NCI-H526 (cell line): Measurements from ENCODE around the gene PRR36.

Experiments used
- DNase-seq, 2 experiments: peaks; one replicate each; lab custom pipeline; 2025; lab: John Stamatoyannopoulos, UW

PRR36 gene

DNA sequence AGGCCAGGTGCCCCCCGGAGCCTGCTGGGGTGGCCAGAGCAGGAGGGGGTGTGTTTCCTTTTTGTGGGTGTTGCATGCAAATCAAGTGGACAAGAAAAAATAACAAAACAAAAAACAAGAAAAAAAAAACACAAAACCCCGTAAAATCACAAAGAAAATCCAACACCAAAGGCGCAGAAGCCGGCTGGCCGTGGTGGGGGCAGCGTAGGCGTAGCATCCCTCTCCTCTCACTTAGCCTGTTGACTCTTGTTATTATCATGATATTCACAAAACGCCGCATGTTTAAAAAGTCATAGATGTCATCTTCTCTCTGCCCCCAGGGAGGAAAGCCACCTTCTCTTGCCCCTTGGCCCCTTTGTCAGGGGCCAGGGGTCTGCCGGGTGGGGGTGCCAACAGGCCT is 39.5 kb upstream of the PRR36 start:
- DNase-seq: no peak

DNA sequence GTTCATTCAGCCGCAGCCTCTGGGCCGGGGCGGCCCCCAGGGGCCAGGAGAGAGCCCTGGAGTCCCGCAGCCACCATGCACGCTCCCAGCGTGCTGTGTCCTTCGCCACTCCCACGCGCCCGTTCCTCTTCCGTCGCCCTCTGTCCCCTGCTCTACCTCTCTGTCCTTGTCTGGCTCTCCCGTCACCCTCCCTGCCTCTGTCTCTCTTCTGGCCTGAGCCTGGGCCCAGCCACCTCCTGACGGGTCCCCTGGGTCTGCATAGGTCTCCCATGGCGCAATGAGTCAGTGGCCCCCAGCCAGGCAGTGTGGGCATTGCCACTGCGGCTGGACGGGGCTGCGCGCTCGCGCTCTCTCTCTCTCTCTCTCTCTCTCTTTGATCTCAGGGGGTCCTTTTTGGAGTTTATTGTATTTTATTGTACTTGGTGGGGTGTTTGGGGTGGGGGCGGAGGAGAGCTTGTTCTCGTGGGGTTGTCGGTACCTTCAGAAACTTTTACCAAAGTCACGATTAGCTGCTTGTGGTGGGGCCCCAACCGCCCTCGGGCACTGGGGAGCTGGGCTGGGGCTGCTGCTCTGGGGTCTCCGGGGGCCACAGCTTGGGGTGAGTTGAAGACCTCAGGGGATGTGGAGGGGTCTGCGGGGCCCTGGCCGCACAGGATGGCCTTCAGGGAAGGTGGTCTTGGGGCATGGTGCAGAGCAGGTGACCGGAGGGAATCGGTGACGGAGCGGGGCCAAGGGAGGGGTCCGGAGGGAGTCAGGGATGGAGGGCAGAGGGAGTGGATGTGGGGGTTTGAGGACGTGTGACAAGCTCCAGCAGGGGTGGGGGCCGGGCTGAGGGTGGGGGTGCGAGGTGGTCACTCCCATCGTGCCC is 38.7 kb upstream of the PRR36 start:
- DNase-seq: no peak

DNA sequence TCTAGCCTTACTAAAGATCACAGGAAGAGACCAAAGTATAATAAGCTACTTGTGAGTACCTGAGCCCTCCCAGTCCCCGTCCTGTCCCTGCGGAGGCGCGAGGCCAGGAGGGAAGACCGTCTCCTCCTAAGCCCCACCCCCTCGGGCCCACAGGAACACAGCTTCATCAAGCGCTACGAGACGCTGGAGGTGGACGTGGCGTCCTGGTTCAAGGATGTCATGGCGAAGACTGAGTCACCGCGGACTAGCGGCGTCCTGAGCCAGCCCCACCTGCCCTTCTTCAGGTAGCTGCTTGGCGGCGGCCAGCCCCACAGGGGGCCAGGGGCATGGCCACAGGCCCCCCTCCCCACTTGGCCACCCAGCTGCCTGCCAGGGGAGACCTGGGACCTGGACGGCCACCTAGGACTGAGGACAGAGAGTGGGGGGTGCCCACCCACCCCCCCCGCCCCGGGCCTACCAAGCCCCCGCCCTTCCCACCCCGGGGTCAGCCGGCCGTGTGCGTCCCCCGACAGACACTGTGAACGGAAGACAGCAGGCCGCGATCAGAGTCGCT is 38.0 kb upstream of the PRR36 start:
- DNase-seq: no peak

DNA sequence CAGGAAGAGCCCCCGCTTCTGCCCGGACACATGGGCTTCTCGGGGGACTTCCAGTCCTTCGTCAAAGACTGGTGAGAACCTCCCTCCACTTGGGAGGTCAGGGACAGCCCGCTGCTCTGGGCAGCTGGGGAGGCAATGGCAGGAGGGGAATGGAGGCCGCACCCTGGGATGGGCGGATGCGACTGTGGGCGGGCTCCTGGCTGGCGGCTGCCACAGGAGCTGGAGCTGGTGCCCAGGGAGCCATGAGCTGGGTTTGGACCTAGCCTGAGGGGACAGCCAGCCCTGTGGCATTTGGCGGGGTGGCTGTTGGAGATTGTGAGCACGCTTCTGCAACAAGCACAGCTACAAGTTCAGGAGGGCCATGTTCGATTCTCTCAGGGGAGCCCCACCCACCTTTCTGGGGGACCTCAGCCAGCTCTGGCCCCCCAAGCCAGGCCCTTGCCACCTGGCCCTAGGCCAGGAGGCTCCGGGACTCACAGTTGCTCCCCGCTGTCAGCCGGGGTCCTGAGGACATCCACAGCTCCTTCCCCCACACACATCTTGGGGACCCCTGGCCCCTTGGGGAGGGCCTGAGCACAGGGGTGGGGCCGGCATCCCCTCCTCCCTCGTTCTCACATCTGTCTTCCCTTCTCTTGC is 37.4 kb upstream of the PRR36 start:
- no peak for DNase-seq

DNA sequence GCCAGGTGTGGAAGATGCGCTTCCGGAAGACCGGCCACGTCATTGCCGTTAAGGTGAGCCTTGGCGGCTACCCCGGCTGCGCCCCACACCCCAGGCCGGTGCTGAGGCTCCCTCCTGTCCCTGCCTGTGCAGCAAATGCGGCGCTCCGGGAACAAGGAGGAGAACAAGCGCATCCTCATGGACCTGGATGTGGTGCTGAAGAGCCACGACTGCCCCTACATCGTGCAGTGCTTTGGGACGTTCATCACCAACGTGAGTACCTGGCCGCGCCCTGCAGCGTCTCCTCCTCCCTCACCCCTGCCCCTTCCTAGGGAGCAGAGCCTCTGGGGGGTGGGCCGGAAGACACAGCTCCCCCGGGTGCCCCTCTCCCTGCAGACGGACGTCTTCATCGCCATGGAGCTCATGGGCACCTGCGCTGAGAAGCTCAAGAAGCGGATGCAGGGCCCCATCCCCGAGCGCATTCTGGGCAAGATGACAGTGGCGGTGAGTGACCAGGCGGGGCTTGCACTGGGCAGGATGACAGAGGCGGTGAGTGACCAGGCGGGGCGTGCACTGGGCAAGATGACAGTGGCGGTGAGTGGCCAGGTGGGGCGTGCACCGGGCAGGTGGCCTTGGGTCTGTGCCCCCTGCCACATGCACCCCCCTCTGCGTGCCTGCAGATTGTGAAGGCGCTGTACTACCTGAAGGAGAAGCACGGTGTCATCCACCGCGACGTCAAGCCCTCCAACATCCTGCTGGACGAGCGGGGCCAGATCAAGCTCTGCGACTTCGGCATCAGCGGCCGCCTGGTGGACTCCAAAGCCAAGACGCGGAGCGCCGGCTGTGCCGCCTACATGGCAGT is 36.4 kb upstream of the PRR36 start:
- DNase-seq: no peak

DNA sequence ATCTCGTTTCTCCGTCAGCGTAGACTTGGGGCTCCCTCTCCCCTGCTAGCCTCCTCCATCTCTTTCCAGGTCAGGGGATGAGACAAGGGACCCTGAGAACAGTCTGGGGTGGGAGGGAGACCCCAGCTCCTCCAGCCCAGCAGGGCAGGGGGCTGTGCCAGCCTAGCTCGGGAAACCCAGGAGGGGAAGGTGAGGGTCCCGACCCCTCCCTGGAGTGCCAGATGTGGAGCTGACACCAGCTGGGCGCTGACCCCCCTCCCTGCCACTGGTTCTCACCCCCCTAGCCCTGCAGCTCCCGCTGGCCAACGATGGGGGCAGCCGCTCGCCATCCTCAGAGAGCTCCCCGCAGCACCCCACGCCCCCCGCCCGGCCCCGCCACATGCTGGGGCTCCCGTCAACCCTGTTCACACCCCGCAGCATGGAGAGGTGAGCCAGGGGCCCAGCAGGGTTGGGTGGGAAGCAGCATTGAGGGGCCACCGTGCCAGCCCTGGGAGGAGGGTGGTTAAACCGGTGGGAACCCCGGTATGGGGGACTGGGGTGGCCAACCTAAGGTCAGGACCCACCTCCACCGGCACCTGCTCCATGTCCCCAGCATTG is 35.4 kb upstream of the PRR36 start:
- no peak for DNase-seq

DNA sequence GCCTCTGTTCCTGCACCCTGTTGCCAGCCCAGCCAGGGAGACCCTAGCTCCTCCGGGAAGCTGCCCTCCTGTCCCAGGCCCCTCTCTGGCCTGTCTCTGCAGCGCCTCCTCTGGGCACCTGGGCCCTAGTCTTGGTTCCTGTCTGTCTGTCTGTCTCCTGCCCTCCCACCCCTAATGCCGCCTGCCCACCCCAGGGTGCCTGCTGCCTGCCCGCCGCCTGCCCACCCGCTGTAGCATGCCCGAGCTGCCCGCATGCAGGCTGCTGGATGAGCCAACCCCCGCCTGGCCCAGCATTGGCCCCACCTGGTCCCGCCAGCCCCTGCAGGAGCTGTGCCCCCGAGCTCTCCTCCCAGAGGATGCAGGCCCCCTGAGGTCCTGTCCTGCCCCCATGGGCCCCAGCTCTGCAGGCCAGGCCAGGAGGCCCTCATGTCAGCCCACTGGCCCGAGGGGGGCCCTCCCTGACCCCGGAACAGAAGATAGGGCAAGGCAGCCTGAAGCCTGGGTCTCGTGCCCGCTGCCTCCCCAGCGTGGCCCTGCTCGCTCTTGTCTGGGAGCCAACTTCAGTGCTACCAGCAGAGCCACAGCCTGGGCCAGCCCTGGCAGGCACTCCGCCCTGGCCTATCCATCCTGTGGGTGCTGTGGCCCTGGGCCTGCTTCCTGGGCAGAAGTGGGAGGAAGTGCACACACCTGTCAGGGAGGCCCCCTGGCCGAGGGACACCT is 34.7 kb upstream of the PRR36 start:
- DNase-seq: no peak

DNA sequence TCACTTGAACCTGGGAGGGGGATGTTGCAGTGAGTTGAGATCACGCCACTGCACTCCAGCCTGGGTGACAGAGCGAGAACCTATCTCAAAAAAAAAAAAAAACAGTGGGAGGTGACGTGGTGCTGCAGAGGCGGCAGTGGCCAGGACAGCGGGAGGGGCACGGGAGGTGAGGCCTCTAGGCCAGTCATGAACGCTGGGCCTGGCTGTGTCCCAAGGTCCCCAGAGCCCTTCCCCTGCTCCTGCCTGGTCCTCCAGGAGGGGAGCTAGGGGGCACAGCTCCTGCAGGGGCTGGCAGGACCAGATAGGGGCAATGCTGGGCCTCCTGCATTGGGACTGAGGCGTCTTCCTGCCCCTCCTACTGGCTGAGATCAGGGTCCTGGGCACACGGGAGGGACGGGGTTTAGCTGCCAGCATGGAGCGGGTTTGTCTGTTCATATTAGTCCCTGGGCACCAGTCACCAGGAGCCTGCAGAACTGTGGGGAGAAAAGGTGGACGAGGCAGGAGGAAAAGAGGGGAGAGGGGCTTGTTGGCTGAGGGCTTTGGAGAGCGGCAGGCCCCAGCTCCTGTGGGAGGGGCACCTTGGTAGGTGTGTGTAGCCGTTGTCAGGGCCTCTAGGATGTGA is 34.0 kb upstream of the PRR36 start:
- DNase-seq: no peak

DNA sequence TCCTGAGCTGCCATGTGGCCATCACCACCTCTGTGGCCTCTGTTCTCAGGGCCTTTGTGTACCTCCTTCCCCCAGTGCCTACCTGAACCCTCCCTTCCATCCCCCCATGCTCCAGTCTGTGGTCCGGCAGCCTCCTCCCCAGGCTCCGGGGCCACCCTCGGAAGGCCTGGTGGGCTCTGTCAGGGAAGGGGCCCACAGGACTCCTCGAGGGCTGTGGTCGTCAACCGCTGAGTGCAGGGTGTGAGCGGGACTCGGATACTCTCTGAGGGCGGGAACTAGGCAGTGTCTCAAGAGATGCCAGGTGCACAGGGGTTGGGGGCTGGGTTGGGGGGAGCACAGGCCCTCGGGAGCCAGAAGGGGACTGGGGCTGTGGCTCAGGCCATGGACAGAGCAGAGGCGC is 33.4 kb upstream of the PRR36 start:
- DNase-seq: no peak

DNA sequence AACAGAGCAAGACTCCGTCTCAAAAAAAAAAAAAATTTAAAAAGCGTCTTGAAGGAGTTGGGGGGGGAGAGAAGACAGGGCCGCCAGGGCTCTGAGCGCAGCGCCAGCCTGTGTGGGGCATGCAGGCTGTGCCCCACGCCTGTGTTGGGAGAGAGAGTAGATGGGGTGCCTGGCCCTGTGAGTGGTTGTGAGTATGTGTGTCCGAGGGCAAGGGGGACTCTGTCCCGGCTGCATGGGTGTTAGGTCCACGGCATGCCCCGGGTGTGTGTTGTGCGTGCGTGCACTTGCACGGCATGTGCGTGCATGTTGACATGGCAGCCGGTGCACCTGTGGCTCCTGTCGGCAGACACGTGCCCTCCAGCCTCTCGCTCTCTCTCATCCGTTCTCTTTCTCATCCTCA is 32.9 kb upstream of the PRR36 start:
- DNase-seq: no peak

DNA sequence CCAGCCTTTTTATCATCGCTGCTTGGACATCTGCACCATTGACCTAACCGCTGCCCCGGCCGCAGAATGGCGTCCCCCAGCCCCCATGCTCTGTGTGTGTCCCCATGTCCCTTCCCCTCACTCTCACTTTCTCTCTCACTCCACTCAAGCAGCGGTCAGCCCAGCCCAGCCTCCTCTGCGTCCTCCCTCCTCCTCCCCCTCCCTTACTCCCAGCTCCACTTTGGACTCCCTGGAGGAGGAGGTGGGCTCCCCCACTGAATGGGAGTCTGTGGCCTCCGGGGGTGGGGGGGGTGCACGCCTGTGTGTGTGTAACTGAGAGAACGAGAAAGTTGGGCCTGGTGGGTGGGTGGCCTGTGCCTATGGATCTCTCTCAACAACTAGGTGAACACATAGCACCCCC is 31.7 kb upstream of the PRR36 start:
- DNase-seq: no peak

DNA sequence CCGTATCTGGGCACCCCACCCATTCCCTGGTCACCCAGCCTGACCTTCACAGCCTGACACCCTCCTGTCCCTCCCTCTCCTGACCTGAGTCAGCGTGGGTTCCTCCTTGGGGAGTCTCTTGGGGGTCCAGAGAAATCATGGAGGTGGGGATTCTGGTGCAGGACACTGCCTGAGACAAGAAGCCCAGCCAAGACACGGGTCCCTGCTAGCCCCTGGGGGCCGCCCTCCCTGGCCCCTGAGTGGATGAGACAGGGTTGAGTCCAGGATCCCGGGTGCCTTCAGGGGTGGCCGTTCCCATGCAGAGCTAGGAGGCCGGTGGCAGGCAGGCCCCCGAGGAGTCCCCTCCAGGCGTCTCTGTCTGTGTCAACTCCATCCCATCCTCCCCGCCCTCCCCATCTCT is 31.1 kb upstream of the PRR36 start:
- no peak for DNase-seq

DNA sequence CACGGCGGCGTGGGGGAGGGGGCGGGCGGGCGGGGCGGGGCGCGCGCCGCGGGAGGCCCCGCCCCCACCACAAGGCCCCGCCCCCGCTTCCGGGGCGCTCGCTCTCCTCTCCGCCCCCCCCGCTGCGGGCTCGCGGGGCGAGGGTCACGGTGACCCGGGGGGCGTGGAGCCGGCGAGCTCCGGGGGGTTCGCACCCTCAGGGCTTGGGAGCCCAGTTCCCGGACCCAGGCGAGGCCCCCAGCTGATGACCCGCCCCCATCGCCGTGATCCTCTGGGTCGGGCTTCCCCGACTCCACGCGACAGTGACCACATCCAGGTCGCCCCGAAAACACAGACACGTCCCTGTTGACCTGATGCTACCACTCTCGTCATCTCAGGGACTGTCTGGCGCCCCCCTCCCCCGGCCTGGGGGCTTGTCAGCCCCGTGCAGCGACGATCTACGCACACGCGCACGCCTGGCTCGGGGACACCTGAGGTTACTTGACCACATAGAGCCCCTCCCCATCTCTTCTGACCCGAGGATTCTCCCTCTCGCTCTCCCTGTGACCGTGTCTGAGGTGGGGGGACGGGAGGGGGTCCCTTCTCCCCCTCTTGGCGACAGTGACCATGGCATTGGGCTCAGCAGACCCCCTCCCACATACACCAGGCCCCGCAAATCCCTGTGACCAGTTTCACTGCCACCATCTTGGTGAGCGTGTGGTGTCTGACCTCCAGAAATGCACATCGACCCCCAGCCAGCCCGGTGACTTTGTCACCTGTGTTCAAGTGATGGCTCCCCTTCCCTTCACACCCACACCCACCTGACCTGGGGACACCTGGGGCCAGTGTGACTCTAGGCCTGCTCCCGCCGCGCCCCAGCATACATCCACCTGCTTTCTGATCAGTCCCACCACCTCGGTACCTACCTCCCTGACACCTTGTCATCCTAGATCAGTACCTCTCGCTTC is 30.2 kb upstream of the PRR36 start:
- peak in 1 of 2 experiments; percentile 52 for DNase-seq

DNA sequence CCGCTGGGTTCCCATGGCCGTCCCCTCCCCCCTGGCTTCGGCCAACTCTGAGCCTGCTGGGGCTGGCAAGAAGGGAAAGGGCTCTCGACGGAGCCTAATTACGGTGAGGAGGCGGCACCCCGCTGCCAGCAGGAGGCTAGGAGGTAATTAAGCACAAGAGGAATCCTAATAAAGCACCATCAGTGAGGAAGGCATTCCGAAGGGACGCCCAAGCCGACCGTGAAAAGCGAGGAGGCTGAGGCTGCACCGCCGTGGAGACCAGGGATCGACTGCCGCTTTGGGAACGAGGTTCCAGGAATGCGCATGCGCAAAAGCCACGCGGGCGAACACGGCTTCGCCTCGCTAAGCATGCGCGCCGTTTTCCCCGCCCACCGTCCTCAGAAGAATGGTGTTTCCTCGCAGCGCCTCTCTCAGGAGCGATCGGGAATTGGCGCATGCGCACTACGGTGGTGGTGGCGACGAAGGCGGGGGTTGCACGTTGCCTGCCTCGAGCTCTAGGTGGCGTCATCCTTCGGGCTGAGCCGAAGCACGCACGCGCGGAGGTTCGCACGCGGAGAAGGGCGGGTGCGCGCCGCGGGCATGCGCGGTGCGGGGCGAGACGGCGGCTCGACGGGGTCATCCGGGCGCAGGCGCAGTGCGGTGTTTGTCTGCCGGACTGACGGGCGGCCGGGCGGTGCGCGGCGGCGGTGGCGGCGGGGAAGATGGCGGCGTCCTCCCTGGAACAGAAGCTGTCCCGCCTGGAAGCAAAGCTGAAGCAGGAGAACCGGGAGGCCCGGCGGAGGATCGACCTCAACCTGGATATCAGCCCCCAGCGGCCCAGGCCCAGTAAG is 29.3 kb upstream of the PRR36 start, which contains the start of gene MAP2K7:
Gene MAP2K7, plus strand, starts transcription at position 634 of the 830 bp plus-strand sequence. Its CDS starts 68 bp downstream, at position 702.
- peak; percentile 92 to 98 for DNase-seq

DNA sequence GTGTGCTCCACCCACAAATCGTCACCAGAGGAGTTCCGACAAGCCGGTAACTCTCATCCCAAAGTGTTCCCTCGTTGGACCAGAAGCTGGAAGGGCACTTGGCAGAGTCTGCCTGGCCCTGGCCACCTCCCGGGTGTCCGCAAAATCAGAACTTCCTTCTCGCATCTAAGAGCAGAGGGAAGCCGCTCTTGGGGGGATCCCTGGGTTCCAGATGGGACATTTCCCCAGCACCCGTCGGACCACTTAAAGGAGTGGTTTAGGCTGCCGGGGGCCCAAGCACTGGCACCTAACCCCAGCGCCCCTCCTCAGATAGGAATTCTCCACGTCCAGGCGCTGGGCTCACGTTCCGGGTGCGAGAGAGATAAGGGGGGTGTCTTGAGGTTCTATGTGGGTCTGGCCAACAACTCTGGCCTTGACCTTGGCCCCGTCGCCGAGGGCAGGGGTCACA is 28.6 kb upstream of the PRR36 start:
- no peak for DNase-seq

DNA sequence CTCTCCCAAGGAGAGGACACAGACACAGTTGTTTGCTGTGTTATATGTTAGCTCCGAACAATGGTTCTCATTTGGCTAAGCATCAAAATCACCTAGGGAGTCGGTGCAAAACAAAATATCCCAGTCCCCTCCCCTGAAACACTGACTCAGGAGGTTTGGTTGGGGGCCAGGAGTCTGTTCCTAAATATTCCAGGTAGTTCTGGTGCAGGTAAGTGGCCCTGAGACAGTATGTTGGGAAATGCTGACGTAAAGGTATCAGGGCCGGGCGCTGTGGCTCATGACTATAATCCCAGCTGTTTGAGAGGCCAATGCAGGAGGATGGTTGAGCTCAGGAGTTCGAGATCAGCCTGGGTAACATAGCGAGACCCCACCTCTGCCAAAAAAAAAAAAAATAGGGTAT is 27.1 kb upstream of the PRR36 start:
- DNase-seq: no peak

DNA sequence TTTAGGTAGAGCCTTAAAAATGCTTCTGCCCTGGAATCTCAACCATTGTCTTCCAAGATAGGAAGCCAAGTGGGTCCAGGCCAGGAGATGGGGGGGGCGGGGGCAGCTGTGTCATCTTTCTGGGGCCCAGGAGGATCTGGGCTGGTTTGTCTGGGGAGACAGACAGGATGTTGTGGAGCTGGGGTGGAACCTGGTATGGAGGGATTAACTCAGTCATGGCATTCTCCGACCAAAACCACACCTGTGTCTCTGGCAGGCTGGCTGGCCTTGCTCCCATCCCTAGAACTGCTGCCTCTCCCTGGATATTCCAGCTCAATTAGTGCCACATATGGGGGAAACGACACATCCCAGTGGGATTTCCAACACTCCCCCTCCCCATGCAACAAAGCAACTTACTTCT is 26.7 kb upstream of the PRR36 start:
- DNase-seq: no peak

DNA sequence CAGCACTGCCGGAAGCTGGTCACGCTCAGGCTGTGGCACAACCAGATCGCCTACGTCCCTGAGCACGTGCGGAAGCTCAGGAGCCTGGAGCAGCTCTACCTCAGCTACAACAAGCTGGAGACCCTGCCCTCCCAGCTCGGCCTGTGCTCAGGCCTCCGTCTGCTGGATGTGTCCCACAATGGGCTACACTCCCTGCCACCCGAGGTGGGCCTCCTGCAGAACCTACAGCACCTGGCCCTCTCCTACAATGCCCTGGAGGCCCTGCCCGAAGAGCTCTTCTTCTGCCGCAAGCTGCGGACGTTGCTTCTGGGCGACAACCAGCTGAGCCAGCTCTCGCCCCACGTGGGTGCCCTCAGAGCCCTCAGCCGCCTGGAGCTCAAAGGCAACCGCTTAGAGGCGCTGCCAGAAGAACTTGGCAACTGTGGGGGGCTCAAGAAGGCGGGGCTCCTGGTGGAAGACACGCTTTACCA is 26.2 kb upstream of the PRR36 start:
- DNase-seq: no peak
